AG09309 (cell line): ENCODE measurements around the gene IFI6.

Experiments used
- DNase-seq: peaks from one replicate; pipeline ENCODE4 v3.0.0-alpha.2; 2010; ENCODE audit warnings: low read depth
- H3K4me3 ChIP-seq: 2 replicates; pipeline ENCODE4 v1.5.1; 2011; ENCODE audit warnings: mild to moderate bottlenecking, low read depth, low read length, moderate library complexity; ENCODE audit not compliant: control insufficient read depth
- CTCF ChIP-seq: IDR thresholded peaks from 2 replicates; pipeline ENCODE4 v1.5.1; 2011; ENCODE audit warnings: mild to moderate bottlenecking, low read depth, low read length, inconsistent platforms; ENCODE audit not compliant: insufficient read depth, control insufficient read depth; ENCODE audit errors: missing control alignments

Gene IFI6

GRCh38 chr1:27664291-27664690 lies 7.7 kb downstream of the IFI6 start:
- no peak for TF ChIP-seq CTCF
- no peak overlapping the region for H3K4me3 ChIP-seq
- no peak for DNase-seq

- peak; percentile 86 for TF ChIP-seq CTCF
- no peak overlapping the region for H3K4me3 ChIP-seq
- no peak for DNase-seq
These were observed 9.1 kb downstream of the IFI6 start for GRCh38 chr1:27662707-27663393.

- TF ChIP-seq CTCF = no peak
- no peak for DNase-seq
- H3K4me3 ChIP-seq = no peak overlapping the region
These were observed 9.7 kb downstream of the IFI6 start for GRCh38 chr1:27662261-27662660.

GRCh38 chr1:27661412-27662075 lies 10.4 kb downstream of the IFI6 start:
- H3K4me3 ChIP-seq = no peak overlapping the region
- TF ChIP-seq CTCF = no peak
- no peak for DNase-seq

- H3K4me3 ChIP-seq = peak overlapping the region; percentile 32
- no peak for TF ChIP-seq CTCF
- no peak for DNase-seq
These were observed 11.6 kb downstream of the IFI6 start for GRCh38 chr1:27660300-27660835.

GRCh38 chr1:27659497-27660299 lies 12.3 kb downstream of the IFI6 start:
- peak overlapping the region; percentile 32 for H3K4me3 ChIP-seq
- TF ChIP-seq CTCF = no peak
- DNase-seq = no peak
